SK-N-SH (cell line): ENCODE measurements around the gene NR1H4.

Experiments used
- ELF1 ChIP-seq: IDR thresholded peaks from 2 replicates; pipeline ENCODE4 v1.4.0; 2012
- GABPA ChIP-seq: IDR thresholded peaks from 2 replicates; pipeline ENCODE4 v1.4.0; 2012; ENCODE audit warnings: low read depth, mild to moderate bottlenecking
- SMC3 ChIP-seq: IDR thresholded peaks from 2 replicates; pipeline ENCODE4 v1.6.1; 2012; ENCODE audit warnings: low read depth, low read length, improper control_type of control experiment

GRCh38 chr12:100564905-100565467, 91.3 kb downstream of the NR1H4 start:
- no peak for TF ChIP-seq ELF1
- TF ChIP-seq SMC3, result no peak
- no peak for TF ChIP-seq GABPA
